Mammary epithelial cell (primary cell): ENCODE data around the gene NRDC.

ENCODE experiments used
- CTCF ChIP-seq, 2 donors: IDR thresholded peaks in 1 of 2; conservative IDR thresholded peaks in 1 of 2; 2 replicates each; pipeline ENCODE4 v1.5.1; 2011 to 2012; ENCODE audit warnings: inconsistent platforms in 2 of 2, low read length in 2 of 2, mild to moderate bottlenecking in 2 of 2, control low read depth in 1 of 2, low read depth in 1 of 2; ENCODE audit not compliant: insufficient read depth in 1 of 2; ENCODE audit errors: extremely low read depth in 1 of 2
- EZH2 ChIP-seq: IDR thresholded peaks from 2 replicates; pipeline ENCODE4 v1.6.1; 2012; ENCODE audit warnings: low read length, inconsistent platforms, borderline replicate concordance

- TF ChIP-seq CTCF (conservative IDR thresholded peaks at IDR 0.05 in 1 of 2, IDR thresholded peaks at IDR 0.05 in 1 of 2; ENCODE audit: extremely low read depth in 1 of 2, insufficient read depth in 1 of 2, low read depth in 1 of 2, low read length in 2 of 2) = no peak
- no peak for TF ChIP-seq EZH2
Observed at GRCh38 chr1:51792864-51793263, 85.7 kb downstream of the NRDC start.
